ENCODE measurements around the gene TMCO4. TPM values are rescaled to one million over a fixed set of nuclear protein-coding genes. Genes with fewer than 3 reads are reported as not detected.

The TMCO4 gene
- polyA plus RNA-seq, 4 donors = 13.1 to 59.0 (median 37.0) TPM

- Histone ChIP-seq H3K36me3 (ENCODE audit: control insufficient read depth in 3 of 3, insufficient read depth in 2 of 3, low read depth in 1 of 3, low read length in 3 of 3) (peaks cover 2 to 27% (median 4%) of the 10 kb centered on the region in 3 donors), H3K27me3 (ENCODE audit: control insufficient read depth in 3 of 3, insufficient read depth in 3 of 3, low read length in 3 of 3) (no peaks in the 10 kb centered on the region), H3K9me3 (ENCODE audit: control insufficient read depth in 2 of 2, insufficient read depth in 1 of 2, low read depth in 1 of 2, low read length in 1 of 2) (no peaks in the 10 kb centered on the region), H3K27ac (ENCODE audit: low read depth in 1 of 3, low read length in 2 of 3) (peak overlapping the region in 2 of 3 donors; percentile 27 to 62), H3K4me3 (ENCODE audit: low read depth in 1 of 3, low read length in 3 of 3) (no peak overlapping the region), H3K4me1 (ENCODE audit: control insufficient read depth in 3 of 3, insufficient read depth in 2 of 3, low read depth in 1 of 3, low read length in 2 of 3) (peaks cover 3 to 13% (median 10%) of the 10 kb centered on the region in 3 donors)
- 28 to 32% (median 29%) methylated on average over 11 of the region's 11 CpGs for WGBS, 3 donors
- DNase-seq = peak in 1 of 2 donors; percentile 69
- FAIRE-seq = no peak
These were observed 148.5 kb downstream of the TMCO4 start for GRCh38 chr1:19651141-19651737.

DNA sequence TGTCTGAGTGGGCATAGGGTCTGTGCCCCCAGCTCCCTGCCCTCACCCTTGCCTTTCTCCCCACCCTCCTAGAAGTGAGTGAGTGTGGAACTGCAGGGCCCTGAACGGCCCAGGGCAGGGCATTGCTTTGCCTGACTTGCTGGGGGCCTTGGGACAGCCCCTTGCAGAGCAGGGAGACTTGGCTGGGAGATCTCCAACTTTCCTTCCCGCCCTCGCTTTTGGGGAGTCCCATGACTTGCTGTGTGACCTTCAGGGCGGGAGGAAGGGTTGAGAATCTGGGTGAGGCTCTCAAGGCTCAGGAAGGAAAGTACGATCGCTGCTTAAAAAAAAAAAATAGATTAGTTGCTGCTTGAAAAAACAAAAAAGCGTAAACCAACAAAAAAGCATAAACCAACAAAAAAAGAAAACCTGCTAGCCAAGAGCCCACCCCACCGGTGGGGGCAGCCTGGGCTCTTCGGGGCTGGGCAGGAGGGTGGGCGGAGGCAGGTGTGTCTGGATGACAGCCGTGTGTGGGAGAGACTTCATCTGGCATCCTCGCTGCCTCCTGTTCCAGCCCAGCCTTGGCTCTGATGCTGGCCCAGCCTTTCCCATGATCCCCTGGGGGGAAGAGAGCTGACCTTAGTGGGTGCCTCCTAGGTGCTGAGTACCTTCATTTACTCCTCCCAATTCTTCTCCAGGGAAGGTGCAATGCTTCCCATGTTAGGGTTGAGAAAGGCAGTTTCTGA is 149.1 kb downstream of the TMCO4 start:
- Histone ChIP-seq H3K4me3 (ENCODE audit: low read depth in 1 of 3, low read length in 3 of 3) (no peak overlapping the region), H3K9me3 (ENCODE audit: control insufficient read depth in 2 of 2, insufficient read depth in 1 of 2, low read depth in 1 of 2, low read length in 1 of 2) (no peaks in the 10 kb centered on the region), H3K27ac (ENCODE audit: low read depth in 1 of 3, low read length in 2 of 3) (peak overlapping the region in 2 of 3 donors; percentile 42 to 62), H3K36me3 (ENCODE audit: control insufficient read depth in 3 of 3, insufficient read depth in 2 of 3, low read depth in 1 of 3, low read length in 3 of 3) (peaks cover 0 to 20% (median 2%) of the 10 kb centered on the region in 3 donors), H3K4me1 (ENCODE audit: control insufficient read depth in 3 of 3, insufficient read depth in 2 of 3, low read depth in 1 of 3, low read length in 2 of 3) (peaks cover 3 to 16% (median 10%) of the 10 kb centered on the region in 3 donors), H3K27me3 (ENCODE audit: control insufficient read depth in 3 of 3, insufficient read depth in 3 of 3, low read length in 3 of 3) (no peaks in the 10 kb centered on the region)
- WGBS, 3 donors = 19 to 33% (median 21%) methylated on average over 12 of the region's 12 CpGs
- no peak for FAIRE-seq
- DNase-seq = no peak

- Histone ChIP-seq H3K36me3 (ENCODE audit: control insufficient read depth in 3 of 3, insufficient read depth in 2 of 3, low read depth in 1 of 3, low read length in 3 of 3) (peaks cover 0 to 11% (median 2%) of the 10 kb centered on the region in 3 donors), H3K9me3 (ENCODE audit: control insufficient read depth in 2 of 2, insufficient read depth in 1 of 2, low read depth in 1 of 2, low read length in 1 of 2) (no peaks in the 10 kb centered on the region), H3K4me1 (ENCODE audit: control insufficient read depth in 3 of 3, insufficient read depth in 2 of 3, low read depth in 1 of 3, low read length in 2 of 3) (peaks cover 3 to 20% (median 7%) of the 10 kb centered on the region in 3 donors), H3K4me3 (ENCODE audit: low read depth in 1 of 3, low read length in 3 of 3) (peak overlapping the region in 1 of 3 donors; percentile 80), H3K27ac (ENCODE audit: low read depth in 1 of 3, low read length in 2 of 3) (peak overlapping the region in 1 of 3 donors; percentile 97), H3K27me3 (ENCODE audit: control insufficient read depth in 3 of 3, insufficient read depth in 3 of 3, low read length in 3 of 3) (peaks cover 0 to 1% (median 0%) of the 10 kb centered on the region in 3 donors)
- WGBS, 3 donors = 41 to 58% (median 44%) methylated on average over 8 to 11 of the region's 11 CpGs
- FAIRE-seq (no peak), DNase-seq (peak in 1 of 2 donors; percentile 70)
These were observed 151.0 kb downstream of the TMCO4 start for GRCh38 chr1:19648689-19649088.

- no peak for DNase-seq
- Histone ChIP-seq H3K36me3 (ENCODE audit: control insufficient read depth in 3 of 3, insufficient read depth in 2 of 3, low read depth in 1 of 3, low read length in 3 of 3) (peaks cover 0 to 11% (median 2%) of the 10 kb centered on the region in 3 donors), H3K27ac (ENCODE audit: low read depth in 1 of 3, low read length in 2 of 3) (peak overlapping the region in 2 of 3 donors; percentile 51 to 97), H3K9me3 (ENCODE audit: control insufficient read depth in 2 of 2, insufficient read depth in 1 of 2, low read depth in 1 of 2, low read length in 1 of 2) (no peaks in the 10 kb centered on the region), H3K27me3 (ENCODE audit: control insufficient read depth in 3 of 3, insufficient read depth in 3 of 3, low read length in 3 of 3) (peaks cover 0 to 6% (median 0%) of the 10 kb centered on the region in 3 donors), H3K4me3 (ENCODE audit: low read depth in 1 of 3, low read length in 3 of 3) (peak overlapping the region in 1 of 3 donors; percentile 80), H3K4me1 (ENCODE audit: control insufficient read depth in 3 of 3, insufficient read depth in 2 of 3, low read depth in 1 of 3, low read length in 2 of 3) (peaks cover 3 to 21% (median 7%) of the 10 kb centered on the region in 3 donors)
- WGBS, 3 donors = 30 to 49% (median 37%) methylated on average over 12 to 14 of the region's 14 CpGs
- no peak for FAIRE-seq
These were observed 151.5 kb downstream of the TMCO4 start for GRCh38 chr1:19648239-19648638.

GRCh38 chr1:19647643-19648042 is 152.1 kb downstream of the TMCO4 start:
- Histone ChIP-seq H3K4me1 (ENCODE audit: control insufficient read depth in 3 of 3, insufficient read depth in 2 of 3, low read depth in 1 of 3, low read length in 2 of 3) (peaks cover 3 to 24% (median 7%) of the 10 kb centered on the region in 3 donors), H3K4me3 (ENCODE audit: low read depth in 1 of 3, low read length in 3 of 3) (peak overlapping the region in 1 of 3 donors; percentile 80), H3K36me3 (ENCODE audit: control insufficient read depth in 3 of 3, insufficient read depth in 2 of 3, low read depth in 1 of 3, low read length in 3 of 3) (peaks cover 0 to 11% (median 2%) of the 10 kb centered on the region in 3 donors), H3K27me3 (ENCODE audit: control insufficient read depth in 3 of 3, insufficient read depth in 3 of 3, low read length in 3 of 3) (peaks cover 0 to 12% (median 0%) of the 10 kb centered on the region in 3 donors), H3K27ac (ENCODE audit: low read depth in 1 of 3, low read length in 2 of 3) (peak overlapping the region in 2 of 3 donors; percentile 51 to 97), H3K9me3 (ENCODE audit: control insufficient read depth in 2 of 2, insufficient read depth in 1 of 2, low read depth in 1 of 2, low read length in 1 of 2) (no peaks in the 10 kb centered on the region)
- FAIRE-seq = no peak
- 25 to 42% (median 41%) methylated on average over 16 of the region's 16 CpGs for WGBS, 3 donors
- no peak for DNase-seq

DNA sequence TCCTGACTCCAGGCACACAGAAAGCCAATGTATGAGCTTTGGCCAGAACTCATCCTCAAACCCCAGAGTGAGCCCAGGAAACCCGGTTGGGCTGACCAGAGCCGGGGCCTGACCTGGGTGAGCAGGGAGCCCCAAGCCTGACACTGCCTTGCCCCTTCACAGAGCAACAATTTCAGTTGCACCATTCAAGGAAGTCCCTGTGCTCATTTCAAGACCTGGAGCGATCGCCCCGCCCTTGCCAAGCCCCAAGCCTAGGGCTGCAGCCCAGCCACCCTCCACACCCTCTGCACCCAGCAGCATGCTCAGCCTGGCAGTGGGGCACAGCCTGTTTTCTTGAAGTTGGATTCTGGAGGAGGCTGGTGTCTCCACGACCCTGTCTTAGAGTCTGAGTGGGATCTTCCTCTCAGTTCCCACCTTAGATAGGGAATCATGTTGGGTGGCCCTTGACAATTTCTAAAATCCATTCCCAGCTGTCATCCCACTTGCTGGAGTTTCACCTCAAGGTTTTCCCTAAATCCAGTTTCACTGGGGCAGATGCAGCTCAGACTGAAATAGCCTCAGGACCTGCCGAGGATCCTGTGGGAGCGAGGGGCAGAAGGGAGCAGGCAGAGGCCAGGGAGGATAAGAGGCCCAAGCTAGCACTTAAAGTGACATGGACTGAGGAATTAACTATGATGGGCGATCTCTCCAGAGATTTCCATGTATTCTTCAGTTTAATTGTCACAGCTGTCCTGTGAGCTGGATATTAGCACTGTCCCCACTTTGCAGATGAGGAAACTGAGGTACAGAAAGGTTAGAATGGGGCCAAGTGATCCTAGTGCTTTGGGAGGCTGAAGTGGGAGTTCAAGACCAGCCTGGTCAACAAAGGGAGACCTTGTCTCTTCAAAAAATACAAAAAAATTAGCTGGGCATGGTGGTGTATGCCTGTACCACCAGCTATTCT is 153.1 kb downstream of the TMCO4 start:
- Histone ChIP-seq H3K4me1 (ENCODE audit: control insufficient read depth in 3 of 3, insufficient read depth in 2 of 3, low read depth in 1 of 3, low read length in 2 of 3) (peaks cover 3 to 24% (median 7%) of the 10 kb centered on the region in 3 donors), H3K36me3 (ENCODE audit: control insufficient read depth in 3 of 3, insufficient read depth in 2 of 3, low read depth in 1 of 3, low read length in 3 of 3) (peaks cover 0 to 5% (median 0%) of the 10 kb centered on the region in 3 donors), H3K27me3 (ENCODE audit: control insufficient read depth in 3 of 3, insufficient read depth in 3 of 3, low read length in 3 of 3) (peaks cover 0 to 12% (median 0%) of the 10 kb centered on the region in 3 donors), H3K4me3 (ENCODE audit: low read depth in 1 of 3, low read length in 3 of 3) (peak overlapping the region; percentile 2 to 80 (median 55)), H3K27ac (ENCODE audit: low read depth in 1 of 3, low read length in 2 of 3) (peak overlapping the region in 2 of 3 donors; percentile 97 to 99), H3K9me3 (ENCODE audit: control insufficient read depth in 2 of 2, insufficient read depth in 1 of 2, low read depth in 1 of 2, low read length in 1 of 2) (no peaks in the 10 kb centered on the region)
- DNase-seq (peak in 1 of 2 donors; percentile 91), FAIRE-seq (no peak)
- 36 to 55% (median 38%) methylated on average over 9 of the region's 9 CpGs for WGBS, 3 donors

DNA sequence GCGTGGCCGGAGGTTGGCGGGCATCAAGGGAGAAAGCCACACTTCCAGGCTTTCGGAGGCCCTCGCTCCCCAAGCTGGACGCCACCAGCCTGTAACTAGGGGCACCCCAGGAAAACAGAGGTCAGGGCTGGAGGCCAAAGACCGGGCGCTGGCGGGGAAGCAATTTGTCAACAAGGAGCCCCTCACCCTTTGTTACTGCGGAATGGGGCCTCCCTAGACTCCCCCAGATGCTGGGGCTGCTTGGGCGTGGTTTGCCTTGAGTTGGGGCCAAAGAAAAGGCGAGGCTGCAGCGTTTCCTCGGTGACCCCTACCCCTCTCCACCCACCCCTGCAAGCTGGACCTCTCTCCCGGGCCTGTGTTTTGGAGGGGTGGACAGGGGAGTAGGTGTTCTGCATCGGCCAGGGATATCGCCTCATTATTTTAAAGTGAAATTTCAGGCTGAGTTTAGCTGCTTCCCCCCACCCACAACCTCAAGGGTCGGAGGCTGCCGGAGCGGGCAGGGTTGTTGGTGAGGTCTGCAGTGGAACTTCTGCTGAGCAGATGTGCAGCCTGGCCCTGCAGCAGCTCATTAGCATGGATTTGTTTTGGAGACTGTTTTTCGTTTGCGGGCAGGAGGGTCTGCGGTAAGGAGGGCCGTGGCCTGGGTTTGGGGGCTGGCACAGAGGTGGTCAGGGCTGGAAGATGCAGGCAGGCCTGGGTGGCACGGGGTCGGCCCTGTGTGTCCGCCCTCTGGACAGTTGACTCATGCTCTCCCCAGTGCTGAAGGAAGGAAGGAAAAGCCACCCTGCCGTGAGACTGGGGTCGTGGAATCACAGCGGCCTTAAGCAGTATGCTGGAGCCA is 154.1 kb downstream of the TMCO4 start:
- FAIRE-seq (no peak), DNase-seq (peak in 1 of 2 donors; percentile 56)
- H3K9me3 ChIP-seq (ENCODE audit: control insufficient read depth in 2 of 2, insufficient read depth in 1 of 2, low read depth in 1 of 2, low read length in 1 of 2) = no peaks in the 10 kb centered on the region
- H3K4me1 ChIP-seq (ENCODE audit: control insufficient read depth in 3 of 3, insufficient read depth in 2 of 3, low read depth in 1 of 3, low read length in 2 of 3) = peaks cover 3 to 22% (median 7%) of the 10 kb centered on the region in 3 donors
- H3K27me3 ChIP-seq (ENCODE audit: control insufficient read depth in 3 of 3, insufficient read depth in 3 of 3, low read length in 3 of 3) = peaks cover 0 to 12% (median 0%) of the 10 kb centered on the region in 3 donors
- peaks cover 0 to 5% (median 0%) of the 10 kb centered on the region in 3 donors for H3K36me3 ChIP-seq (ENCODE audit: control insufficient read depth in 3 of 3, insufficient read depth in 2 of 3, low read depth in 1 of 3, low read length in 3 of 3)
- 13 to 32% (median 30%) methylated on average over 26 to 30 of the region's 30 CpGs for WGBS, 3 donors
- peak overlapping the region; percentile 43 to 99 (median 97) for H3K27ac ChIP-seq (ENCODE audit: low read depth in 1 of 3, low read length in 2 of 3)
- H3K4me3 ChIP-seq (ENCODE audit: low read depth in 1 of 3, low read length in 3 of 3) = peak overlapping the region; percentile 55 to 80 (median 80)

Data from small intestine (tissue), 7 donors.